GM15510 (cell line): ENCODE measurements around the gene FAM24B.

Source experiments
- POLR2A ChIP-seq: IDR thresholded peaks from 3 replicates; pipeline ENCODE4 v1.6.1; 2011; ENCODE audit warnings: borderline replicate concordance; ENCODE audit not compliant: insufficient read length; ENCODE audit errors: extremely low read depth

The FAM24B gene

GRCh38 chr10:122839505-122839904 lies 39.9 kb downstream of the FAM24B start:
- TF ChIP-seq POLR2A, result no peak

- no peak for TF ChIP-seq POLR2A
Observed at GRCh38 chr10:122838880-122839279, 40.5 kb downstream of the FAM24B start.

- no peak for TF ChIP-seq POLR2A
Observed at GRCh38 chr10:122835908-122836307, 43.5 kb downstream of the FAM24B start.

GRCh38 chr10:122830965-122831353 lies 48.4 kb downstream of the FAM24B start:
- no peak for TF ChIP-seq POLR2A

GRCh38 chr10:122830273-122830964 lies 49.0 kb downstream of the FAM24B start:
- TF ChIP-seq POLR2A, result no peak

- TF ChIP-seq POLR2A, result no peak
Observed at GRCh38 chr10:122829454-122829853, 49.9 kb downstream of the FAM24B start.

- TF ChIP-seq POLR2A, result no peak
Observed at GRCh38 chr10:122828716-122829255, 50.6 kb downstream of the FAM24B start.

GRCh38 chr10:122827302-122827701 lies 52.1 kb downstream of the FAM24B start:
- TF ChIP-seq POLR2A, result no peak

- no peak for TF ChIP-seq POLR2A
Observed at GRCh38 chr10:122822973-122823690, 56.2 kb downstream of the FAM24B start.

- no peak for TF ChIP-seq POLR2A
Observed at GRCh38 chr10:122821808-122822207, 57.6 kb downstream of the FAM24B start.

- TF ChIP-seq POLR2A, result no peak
Observed at GRCh38 chr10:122815458-122815857, 63.9 kb downstream of the FAM24B start.

- TF ChIP-seq POLR2A, result no peak
Observed at GRCh38 chr10:122814493-122814892, 64.9 kb downstream of the FAM24B start.

- TF ChIP-seq POLR2A, result no peak
Observed at GRCh38 chr10:122812751-122813150, 66.6 kb downstream of the FAM24B start.

- no peak for TF ChIP-seq POLR2A
Observed at GRCh38 chr10:122802282-122802681, 77.1 kb downstream of the FAM24B start.
